Astrocyte (in vitro differentiated cells and primary cell): Measurements from ENCODE around the gene ADH1C. TPM values are rescaled to one million over a fixed set of nuclear protein-coding genes. Genes with fewer than 3 reads are reported as not detected.
"Not testable (repeated sequence)": the region's sequence is repeated elsewhere in the genome, so short reads cannot be mapped to it uniquely, and the experiment has no call there.

Experiments used
- DNase-seq: peaks from one replicate; pipeline ENCODE4 v3.0.0-alpha.2; 2010; ENCODE audit warnings: low read depth
- FAIRE-seq: peaks from 2 replicates; lab custom pipeline; 2011; peaks lifted over from hg19 to GRCh38; lab: Jason Lieb, UNC
- H2AFZ ChIP-seq: 2 replicates; pipeline ENCODE4 v1.6.0; 2012; ENCODE audit warnings: low read depth, low read length, inconsistent platforms
- H3K27ac ChIP-seq: 2 replicates; pipeline ENCODE4 v1.5.1; 2011; ENCODE audit warnings: low read depth, low read length, inconsistent platforms
- H3K27me3 ChIP-seq: 2 replicates; pipeline ENCODE4 v1.6.0; 2011; ENCODE audit warnings: low read length, inconsistent platforms; ENCODE audit not compliant: insufficient read depth
- H3K36me3 ChIP-seq: 2 replicates; pipeline ENCODE4 v1.5.1; 2011; ENCODE audit warnings: low read length, inconsistent platforms; ENCODE audit not compliant: insufficient read depth
- H3K4me1 ChIP-seq: 2 replicates; pipeline ENCODE4 v1.5.1; 2011; ENCODE audit warnings: low read length, inconsistent platforms; ENCODE audit not compliant: insufficient read depth
- H3K4me2 ChIP-seq: 2 replicates; pipeline ENCODE4 v1.6.0; 2012; ENCODE audit warnings: low read length, inconsistent platforms
- H3K4me3 ChIP-seq: 2 replicates; pipeline ENCODE4 v1.5.1; 2011; ENCODE audit warnings: low read depth, mild to moderate bottlenecking, low read length, inconsistent platforms; ENCODE audit not compliant: insufficient read depth
- H3K79me2 ChIP-seq: 2 replicates; pipeline ENCODE4 v1.6.0; 2012; ENCODE audit warnings: mild to moderate bottlenecking, low read length, inconsistent platforms; ENCODE audit not compliant: insufficient read depth
- H3K9ac ChIP-seq: 2 replicates; pipeline ENCODE4 v1.6.0; 2012; ENCODE audit warnings: mild to moderate bottlenecking, low read length, inconsistent platforms
- H3K9me3 ChIP-seq: 2 replicates; pipeline ENCODE4 v1.5.1; 2012; ENCODE audit warnings: low read depth, mild to moderate bottlenecking, low read length, inconsistent platforms; ENCODE audit not compliant: insufficient read depth
- H4K20me1 ChIP-seq: 2 replicates; pipeline ENCODE4 v1.6.0; 2012; ENCODE audit warnings: low read length, inconsistent platforms; ENCODE audit not compliant: insufficient read depth
- H3K27ac Mint-ChIP-seq: one replicate; pipeline ENCODE4 v1.8.0; 2021; ENCODE audit warnings: mild to moderate bottlenecking, mixed read lengths; ENCODE audit not compliant: unreplicated experiment
- H3K27me3 Mint-ChIP-seq: one replicate; pipeline ENCODE4 v1.8.0; 2021; ENCODE audit warnings: low read depth, mixed read lengths; ENCODE audit not compliant: unreplicated experiment
- H3K36me3 Mint-ChIP-seq: one replicate; pipeline ENCODE4 v1.8.0; 2021; ENCODE audit warnings: low read depth, mixed read lengths; ENCODE audit not compliant: unreplicated experiment
- H3K4me1 Mint-ChIP-seq: one replicate; pipeline ENCODE4 v1.8.0; 2021; ENCODE audit warnings: low read depth, mixed read lengths; ENCODE audit not compliant: unreplicated experiment
- H3K4me3 Mint-ChIP-seq: one replicate; pipeline ENCODE4 v1.8.0; 2021; ENCODE audit warnings: mild to moderate bottlenecking, moderate library complexity, mixed read lengths; ENCODE audit not compliant: unreplicated experiment
- H3K9me3 Mint-ChIP-seq: one replicate; pipeline ENCODE4 v1.8.0; 2021; ENCODE audit warnings: mild to moderate bottlenecking, mixed read lengths; ENCODE audit not compliant: unreplicated experiment
- CTCF ChIP-seq: IDR thresholded peaks from 2 replicates; pipeline ENCODE4 v1.5.1; 2011; ENCODE audit warnings: low read depth, mild to moderate bottlenecking, inconsistent platforms, low read length, moderate library complexity; ENCODE audit not compliant: insufficient read depth
- EZH2 ChIP-seq: IDR thresholded peaks from 2 replicates; pipeline ENCODE4 v1.6.1; 2012; ENCODE audit warnings: mild to moderate bottlenecking, low read length, inconsistent platforms; ENCODE audit not compliant: insufficient read depth
- total RNA-seq: library from RNA; stranded (reverse); gene quantifications from 2 replicates; pipeline ENCODE4 v1.2.1, GENCODE V29; 2021

ADH1C gene
- total RNA-seq, 1 donor from 2014 or later = not detected

GRCh38 chr4:99324361-99324760 lies 28.2 kb downstream of the ADH1C start:
- no peak overlapping the region for H3K4me3 Mint-ChIP-seq
- no peak overlapping the region for H3K4me2 ChIP-seq
- FAIRE-seq (no peak), DNase-seq (no peak)
- H3K36me3 Mint-ChIP-seq = no peaks in the 10 kb centered on the region
- H3K27ac Mint-ChIP-seq = no peak overlapping the region
- no peaks in the 10 kb centered on the region for H3K27me3 Mint-ChIP-seq
- H3K27ac ChIP-seq = no peak overlapping the region
- no peak for TF ChIP-seq EZH2
- no peak for TF ChIP-seq CTCF
- H3K9me3 Mint-ChIP-seq = no peaks in the 10 kb centered on the region
- no peaks in the 10 kb centered on the region for H3K36me3 ChIP-seq
- H3K9ac ChIP-seq = no peak overlapping the region
- no peaks in the 10 kb centered on the region for H4K20me1 ChIP-seq
- no peaks in the 10 kb centered on the region for H3K9me3 ChIP-seq
- no peak overlapping the region for H2AFZ ChIP-seq
- no peaks in the 10 kb centered on the region for H3K79me2 ChIP-seq
- no peak overlapping the region for H3K4me3 ChIP-seq
- no peaks in the 10 kb centered on the region for H3K27me3 ChIP-seq
- H3K4me1 Mint-ChIP-seq = no peaks in the 10 kb centered on the region
- no peaks in the 10 kb centered on the region for H3K4me1 ChIP-seq

- Histone ChIP-seq H4K20me1 (no peaks in the 10 kb centered on the region), H3K9ac (no peak overlapping the region), H3K27ac (no peak overlapping the region), H3K79me2 (no peaks in the 10 kb centered on the region), H3K4me3 (no peak overlapping the region), H3K4me1 (no peaks in the 10 kb centered on the region), H2AFZ (no peak overlapping the region), H3K36me3 (no peaks in the 10 kb centered on the region), H3K9me3 (no peaks in the 10 kb centered on the region), H3K4me2 (no peak overlapping the region), H3K27me3 (no peaks in the 10 kb centered on the region)
- TF ChIP-seq EZH2 (no peak), CTCF (no peak)
- Mint-ChIP-seq H3K9me3 (no peaks in the 10 kb centered on the region), H3K36me3 (no peaks in the 10 kb centered on the region), H3K4me3 (no peak overlapping the region), H3K4me1 (no peaks in the 10 kb centered on the region), H3K27ac (no peak overlapping the region), H3K27me3 (no peaks in the 10 kb centered on the region)
- DNase-seq (no peak), FAIRE-seq (no peak)
Measured at GRCh38 chr4:99323756-99324155, 28.8 kb downstream of the ADH1C start.

- Histone ChIP-seq H3K79me2 (no peaks in the 10 kb centered on the region), H3K4me2 (no peak within 1 kb of the TSS), H2AFZ (no peak within 1 kb of the TSS), H3K9ac (no peak within 1 kb of the TSS), H3K27ac (no peak within 1 kb of the TSS), H3K9me3 (no peaks in the 10 kb centered on the region), H3K36me3 (no peaks in the 10 kb centered on the region), H3K4me1 (no peaks in the 10 kb centered on the region), H4K20me1 (no peaks in the 10 kb centered on the region), H3K4me3 (no peak within 1 kb of the TSS), H3K27me3 (no peaks in the 10 kb centered on the region)
- FAIRE-seq = no peak
- H3K4me1 Mint-ChIP-seq = no peaks in the 10 kb centered on the region
- no peak for DNase-seq
- H3K4me3 Mint-ChIP-seq = no peak within 1 kb of the TSS
- H3K27me3 Mint-ChIP-seq = no peaks in the 10 kb centered on the region
- no peaks in the 10 kb centered on the region for H3K9me3 Mint-ChIP-seq
- H3K27ac Mint-ChIP-seq = no peak within 1 kb of the TSS
- TF ChIP-seq EZH2 = no peak
- TF ChIP-seq CTCF = no peak
- H3K36me3 Mint-ChIP-seq = no peaks in the 10 kb centered on the region
Measured at GRCh38 chr4:99321241-99322191, 31.0 kb downstream of the ADH1C start, which contains the start of gene ADH1B. Gene ADH1B, minus strand, starts transcription at chr4:99321401. Its CDS starts 70 bp downstream, at chr4:99321331.

- not testable (repeated sequence) for H3K27me3 ChIP-seq, H3K9ac ChIP-seq, H3K27ac ChIP-seq, H3K4me1 Mint-ChIP-seq, H3K27me3 Mint-ChIP-seq, DNase-seq, H3K9me3 Mint-ChIP-seq, H3K36me3 ChIP-seq, H2AFZ ChIP-seq, H3K4me1 ChIP-seq, FAIRE-seq, H3K4me3 Mint-ChIP-seq, H3K4me2 ChIP-seq, H3K36me3 Mint-ChIP-seq, H3K4me3 ChIP-seq, H3K79me2 ChIP-seq, H3K27ac Mint-ChIP-seq, H3K9me3 ChIP-seq, H4K20me1 ChIP-seq
Measured at GRCh38 chr4:99317811-99318210, 34.7 kb downstream of the ADH1C start.
